Activated B cell treated with CpG ODN at 0.5 μM for 24 hours (primary cell): ENCODE data around the gene CENPX. TPM values are rescaled to one million over a fixed set of nuclear protein-coding genes. Genes with fewer than 3 reads are reported as not detected.

Experiments used
- ATAC-seq: fragments of 200-7000 bp; cut with Tn5 transposase; one replicate; pipeline ENCODE4 v1.10.0; 2021; ENCODE audit warnings: low read depth, mild to moderate bottlenecking, moderate library complexity
- CTCF ChIA-PET: fragments of 350-600 bp; sonication (Branson Sonifier 250); formaldehyde crosslinking; loops from one replicate; lab custom pipeline; 2021; ENCODE audit warnings: antibody characterized with exemption; lab: Charles Lee
- POLR2A ChIA-PET: fragments of 350-600 bp; sonication (Branson Sonifier 250); formaldehyde crosslinking; loops from one replicate; lab custom pipeline; 2021; ENCODE audit warnings: antibody characterized with exemption; lab: Charles Lee
- DNase-seq: peaks from one replicate; pipeline ENCODE4 v3.0.0; 2022
- H3K27ac Mint-ChIP-seq: one replicate; pipeline ENCODE4 v1.8.0; 2020; ENCODE audit warnings: mixed read lengths
- H3K27me3 Mint-ChIP-seq: one replicate; pipeline ENCODE4 v1.8.0; 2021; ENCODE audit warnings: mixed read lengths
- H3K36me3 Mint-ChIP-seq: one replicate; pipeline ENCODE4 v1.8.0; 2021; ENCODE audit warnings: low read depth, mixed read lengths
- H3K4me1 Mint-ChIP-seq: one replicate; pipeline ENCODE4 v1.8.0; 2021; ENCODE audit warnings: mixed read lengths
- H3K4me3 Mint-ChIP-seq: one replicate; pipeline ENCODE4 v1.8.0; 2020; ENCODE audit warnings: mild to moderate bottlenecking, mixed read lengths
- H3K9me3 Mint-ChIP-seq: one replicate; pipeline ENCODE4 v1.8.0; 2020; ENCODE audit warnings: mixed read lengths
- CTCF ChIP-seq: fragments of 200-600 bp; IDR thresholded peaks from one replicate; pipeline ENCODE4 v1.8.0; 2022; ENCODE audit warnings: antibody characterized with exemption, mild to moderate bottlenecking
- intact Hi-C: fragments of 100-400 bp; cut with micrococcal nuclease; formaldehyde crosslinking; loops from one replicate; pipeline ENCODE4 v1.15.1; 2024
- total RNA-seq: library from RNA; stranded (reverse); gene quantifications from 2 replicates; pipeline ENCODE4 v1.2.3, GENCODE V29; 2022

Gene CENPX
- total RNA-seq, 1 donor from 2014 or later, result 41.7 TPM

GRCh38 chr17:82051776-82052637 is 29.3 kb upstream of the CENPX start, which contains the start of the genes GPS1 and RFNG:
Gene GPS1, plus strand, starts transcription at chr17:82051898. Its CDS starts 34 bp downstream, at chr17:82051932.
Gene RFNG, minus strand, starts transcription at chr17:82051811. Its CDS starts 45 bp downstream, at chr17:82051766.
- CTCF ChIA-PET, result interaction anchor here (1.3 to 1.7 kb wide), 2 partner anchors 14 to 92 kb away, joined by 3 to 4 read pairs; partner anchors contain the start of gene DCXR
- ATAC-seq (peak; percentile 91), DNase-seq (peak; percentile 84)
- Mint-ChIP-seq H3K27me3 (no peaks in the 10 kb centered on the region), H3K4me1 (peaks cover 17% of the 10 kb centered on the region), H3K36me3 (peaks cover 30% of the 10 kb centered on the region), H3K9me3 (no peaks in the 10 kb centered on the region), H3K27ac (peak within 1 kb of the TSS; percentile 78), H3K4me3 (peak within 1 kb of the TSS; percentile 84)
- POLR2A ChIA-PET, result interaction anchor here (1.5 to 4.2 kb wide), 4 partner anchors 13 to 29 kb away, joined by 3 to 30 read pairs (median 5); partner anchors contain the start of genes CENPX, DCXR and LRRC45
- TF ChIP-seq CTCF, result no peak
- intact Hi-C loops, result loop anchor here (1.0 kb wide), 3 partner anchors 13 to 46 kb away; partner anchors contain the start of genes DCXR, DUS1L and FASN

- Mint-ChIP-seq H3K9me3 (no peaks in the 10 kb centered on the region), H3K36me3 (peaks cover 24% of the 10 kb centered on the region), H3K4me3 (peak overlapping the region; percentile 83), H3K27me3 (no peaks in the 10 kb centered on the region), H3K4me1 (peaks cover 17% of the 10 kb centered on the region), H3K27ac (peak overlapping the region; percentile 78)
- no peak for TF ChIP-seq CTCF
- ChIA-PET CTCF (interaction anchor here (1.7 kb wide), 1 partner anchor 13 kb away, joined by 4 read pairs; the partner anchor contains the start of gene DCXR), POLR2A (interaction anchor here (1.4 to 4.2 kb wide), 5 partner anchors 13 to 28 kb away, joined by 3 to 30 read pairs (median 3); partner anchors contain the start of genes CENPX, DCXR and LRRC45)
- intact Hi-C loops, result loop anchor here (1.0 kb wide), 3 partner anchors 14 to 47 kb away; partner anchors contain the start of genes DCXR, DUS1L and FASN
- DNase-seq (no peak), ATAC-seq (peak; percentile 26)
These were observed 28.3 kb upstream of the CENPX start for GRCh38 chr17:82050761-82051641.

GRCh38 chr17:82050152-82050760 is 27.6 kb upstream of the CENPX start:
- Mint-ChIP-seq H3K36me3 (peaks cover 21% of the 10 kb centered on the region), H3K27ac (no peak overlapping the region), H3K4me3 (peak overlapping the region; percentile 83), H3K4me1 (peaks cover 17% of the 10 kb centered on the region), H3K27me3 (no peaks in the 10 kb centered on the region), H3K9me3 (no peaks in the 10 kb centered on the region)
- CTCF ChIA-PET, result interaction anchor here (1.2 to 1.7 kb wide), 2 partner anchors 13 to 19 kb away, joined by 3 to 4 read pairs; partner anchors contain the start of gene DCXR
- POLR2A ChIA-PET, result interaction anchor here (0.6 to 4.2 kb wide), 4 partner anchors 13 to 294 kb away, joined by 3 to 30 read pairs (median 6); partner anchors contain the start of gene DCXR
- intact Hi-C loops, result no loop called here
- no peak for TF ChIP-seq CTCF
- no peak for ATAC-seq
- DNase-seq, result no peak

- Mint-ChIP-seq H3K4me1 (peaks cover 17% of the 10 kb centered on the region), H3K9me3 (no peaks in the 10 kb centered on the region), H3K27ac (no peak overlapping the region), H3K36me3 (peaks cover 15% of the 10 kb centered on the region), H3K27me3 (no peaks in the 10 kb centered on the region), H3K4me3 (no peak overlapping the region)
- no peak for ATAC-seq
- TF ChIP-seq CTCF, result no peak
- CTCF ChIA-PET, result interaction anchor here (1.2 kb wide), 1 partner anchor 19 kb away, joined by 3 read pairs; no protein-coding TSS in a partner anchor
- intact Hi-C loops, result no loop called here
- POLR2A ChIA-PET, result interaction anchor here (0.6 to 4.2 kb wide), 3 partner anchors 12 to 294 kb away, joined by 5 to 30 read pairs (median 6); partner anchors contain the start of gene DCXR
- DNase-seq, result no peak
These were observed 26.9 kb upstream of the CENPX start for GRCh38 chr17:82049521-82049971.
